Fibroblast of skin of left biceps (primary cell): ENCODE results near the gene CLEC18C.
"Not testable (repeated sequence)": the region's sequence is repeated elsewhere in the genome, so short reads cannot be mapped to it uniquely, and the experiment has no call there.

Experiments
- DNase-seq, 2 experiments: peaks; one replicate each; pipeline ENCODE4 v3.0.0-alpha.2; 2013; ENCODE audit warnings: low read depth in 2 of 2

CLEC18C gene

GRCh38 chr16:70206382-70206781, 32.8 kb downstream of the CLEC18C start:
- not testable (repeated sequence) for DNase-seq

- DNase-seq: not testable (repeated sequence)
Measured at GRCh38 chr16:70218586-70218985, 45.0 kb downstream of the CLEC18C start.

- not testable (repeated sequence) for DNase-seq
Measured at GRCh38 chr16:70222574-70222973, 49.0 kb downstream of the CLEC18C start.

- DNase-seq: not testable (repeated sequence)
Measured at GRCh38 chr16:70223216-70223615, 49.6 kb downstream of the CLEC18C start.

GRCh38 chr16:70223971-70224513, 50.5 kb downstream of the CLEC18C start:
- DNase-seq: not testable (repeated sequence)

GRCh38 chr16:70224645-70225044, 51.1 kb downstream of the CLEC18C start:
- DNase-seq: not testable (repeated sequence)

- not testable (repeated sequence) for DNase-seq
Measured at GRCh38 chr16:70225430-70225829, 51.8 kb downstream of the CLEC18C start.

- DNase-seq: not testable (repeated sequence)
Measured at GRCh38 chr16:70226024-70226423, 52.4 kb downstream of the CLEC18C start.

- DNase-seq: not testable (repeated sequence)
Measured at GRCh38 chr16:70231831-70232230, 58.2 kb downstream of the CLEC18C start.
